Measurements from ENCODE around the gene PARP8. TPM values are rescaled to one million over a fixed set of nuclear protein-coding genes. Genes with fewer than 3 reads are reported as not detected.

PARP8 gene
- total RNA-seq, 4 donors from 2014 or later: 3.6 to 26.0 (median 6.1) TPM

GRCh38 chr5:50824109-50824508 lies 157.7 kb downstream of the PARP8 start:
- H3K36me3 ChIP-seq: peaks cover 0 to 8% (median 0%) of the 10 kb centered on the region in 4 donors

DNA sequence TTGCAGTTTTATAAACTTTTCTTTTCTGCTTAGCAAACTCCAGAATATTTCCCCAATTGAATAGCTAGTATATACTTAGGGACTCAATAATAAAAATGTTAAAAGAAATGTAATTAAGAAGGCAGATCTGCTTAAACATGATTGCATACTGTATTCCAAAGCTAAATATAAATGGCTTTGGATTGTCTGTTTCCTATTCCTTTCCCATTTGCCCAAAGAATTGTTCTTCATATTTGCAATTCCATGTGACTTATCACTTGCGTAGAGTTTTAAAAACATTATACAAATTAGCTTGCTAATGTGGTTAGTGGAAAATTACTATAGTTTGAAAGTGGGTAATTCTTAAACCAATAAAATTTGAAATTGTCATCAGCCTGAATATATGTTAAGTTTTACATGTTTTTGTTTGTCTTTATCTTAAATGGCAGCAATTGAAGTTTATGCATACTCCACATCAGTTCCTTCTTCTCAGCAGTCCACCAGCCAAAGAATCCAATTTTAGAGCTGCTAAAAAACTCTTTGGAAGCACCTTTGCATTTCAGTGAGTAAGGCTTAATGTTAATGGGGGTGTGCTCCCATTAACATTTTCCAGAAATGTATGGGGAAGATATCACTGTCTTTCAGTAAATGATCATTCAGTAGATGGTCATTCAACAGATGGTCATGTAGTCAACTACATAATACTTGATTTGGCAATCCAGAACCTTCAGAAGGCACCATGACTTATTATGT lies 161.2 kb downstream of the PARP8 start:
- H3K27ac ChIP-seq: no peak overlapping the region
- no peak for DNase-seq
- H3K27me3 ChIP-seq: no peaks in the 10 kb centered on the region
- no peaks in the 10 kb centered on the region for H3K9me3 ChIP-seq
- no peaks in the 10 kb centered on the region for H3K4me1 ChIP-seq
- 96% methylated on average over 1 of the region's 1 CpG for WGBS, 2 donors (ENCODE audit: low coverage in 1 of 2)
- in situ Hi-C loops (cut with MboI; ENCODE audit: low pct_ligation_motif_present in 1 of 4, low pct_unique_long_range_greater_than_20kb in 1 of 4, low sequenced_read_pairs in 3 of 4): no loop called here
- H3K4me3 ChIP-seq: no peak overlapping the region
- TF ChIP-seq EP300 (IDR thresholded peaks at IDR 0.05; ENCODE audit: low read depth): no peak
- peaks cover 0 to 8% (median 0%) of the 10 kb centered on the region in 4 donors for H3K36me3 ChIP-seq
- intact Hi-C loops (cut with DNase I; ENCODE audit: low total_unique reads): no loop called here

More at GRCh38 chr5:50824109-50824508, 157.7 kb downstream of the PARP8 start:
- intact Hi-C loops (cut with DNase I; ENCODE audit: low total_unique reads) (no loop called here), in situ Hi-C loops (cut with MboI; ENCODE audit: low pct_ligation_motif_present in 1 of 4, low pct_unique_long_range_greater_than_20kb in 1 of 4, low sequenced_read_pairs in 3 of 4) (no loop called here)
- H3K27me3 ChIP-seq: no peaks in the 10 kb centered on the region
- no peak overlapping the region for H3K4me3 ChIP-seq
- no peak overlapping the region for H3K27ac ChIP-seq
- TF ChIP-seq EP300 (IDR thresholded peaks at IDR 0.05; ENCODE audit: low read depth) (no peak), POLR2A (IDR thresholded peaks at IDR 0.05) (no peak), POLR2AphosphoS5 (IDR thresholded peaks at IDR 0.05) (no peak)
- TF ChIP-seq, protein P1, sequence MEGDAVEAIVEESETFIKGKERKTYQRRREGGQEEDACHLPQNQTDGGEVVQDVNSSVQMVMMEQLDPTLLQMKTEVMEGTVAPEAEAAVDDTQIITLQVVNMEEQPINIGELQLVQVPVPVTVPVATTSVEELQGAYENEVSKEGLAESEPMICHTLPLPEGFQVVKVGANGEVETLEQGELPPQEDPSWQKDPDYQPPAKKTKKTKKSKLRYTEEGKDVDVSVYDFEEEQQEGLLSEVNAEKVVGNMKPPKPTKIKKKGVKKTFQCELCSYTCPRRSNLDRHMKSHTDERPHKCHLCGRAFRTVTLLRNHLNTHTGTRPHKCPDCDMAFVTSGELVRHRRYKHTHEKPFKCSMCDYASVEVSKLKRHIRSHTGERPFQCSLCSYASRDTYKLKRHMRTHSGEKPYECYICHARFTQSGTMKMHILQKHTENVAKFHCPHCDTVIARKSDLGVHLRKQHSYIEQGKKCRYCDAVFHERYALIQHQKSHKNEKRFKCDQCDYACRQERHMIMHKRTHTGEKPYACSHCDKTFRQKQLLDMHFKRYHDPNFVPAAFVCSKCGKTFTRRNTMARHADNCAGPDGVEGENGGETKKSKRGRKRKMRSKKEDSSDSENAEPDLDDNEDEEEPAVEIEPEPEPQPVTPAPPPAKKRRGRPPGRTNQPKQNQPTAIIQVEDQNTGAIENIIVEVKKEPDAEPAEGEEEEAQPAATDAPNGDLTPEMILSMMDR (IDR thresholded peaks at IDR 0.05): no peak
- no peak for DNase-seq
- 92 to 94% methylated on average over 2 of the region's 2 CpGs for WGBS, 2 donors (ENCODE audit: low coverage in 1 of 2)
- no peaks in the 10 kb centered on the region for H3K9me3 ChIP-seq
- no peaks in the 10 kb centered on the region for H3K4me1 ChIP-seq

- DNase-seq: no peak
- TF ChIP-seq EP300 (IDR thresholded peaks at IDR 0.05; ENCODE audit: low read depth) (no peak), POLR2A (IDR thresholded peaks at IDR 0.05) (no peak)
- TF ChIP-seq, protein P1 (IDR thresholded peaks at IDR 0.05): no peak
- in situ Hi-C loops (cut with MboI; ENCODE audit: low pct_ligation_motif_present in 1 of 4, low pct_unique_long_range_greater_than_20kb in 1 of 4, low sequenced_read_pairs in 3 of 4): no loop called here
- Histone ChIP-seq H3K27ac (no peak overlapping the region), H3K27me3 (no peaks in the 10 kb centered on the region), H3K9me3 (no peaks in the 10 kb centered on the region), H3K36me3 (peaks cover 0 to 8% (median 0%) of the 10 kb centered on the region in 4 donors), H3K4me3 (no peak overlapping the region), H3K4me1 (no peaks in the 10 kb centered on the region)
- WGBS, 2 donors (ENCODE audit: low coverage in 1 of 2): 82 to 94% methylated on average over 1 of the region's 1 CpG
- intact Hi-C loops (cut with DNase I; ENCODE audit: low total_unique reads): no loop called here
These were observed 162.6 kb downstream of the PARP8 start for GRCh38 chr5:50829023-50829422.

DNA sequence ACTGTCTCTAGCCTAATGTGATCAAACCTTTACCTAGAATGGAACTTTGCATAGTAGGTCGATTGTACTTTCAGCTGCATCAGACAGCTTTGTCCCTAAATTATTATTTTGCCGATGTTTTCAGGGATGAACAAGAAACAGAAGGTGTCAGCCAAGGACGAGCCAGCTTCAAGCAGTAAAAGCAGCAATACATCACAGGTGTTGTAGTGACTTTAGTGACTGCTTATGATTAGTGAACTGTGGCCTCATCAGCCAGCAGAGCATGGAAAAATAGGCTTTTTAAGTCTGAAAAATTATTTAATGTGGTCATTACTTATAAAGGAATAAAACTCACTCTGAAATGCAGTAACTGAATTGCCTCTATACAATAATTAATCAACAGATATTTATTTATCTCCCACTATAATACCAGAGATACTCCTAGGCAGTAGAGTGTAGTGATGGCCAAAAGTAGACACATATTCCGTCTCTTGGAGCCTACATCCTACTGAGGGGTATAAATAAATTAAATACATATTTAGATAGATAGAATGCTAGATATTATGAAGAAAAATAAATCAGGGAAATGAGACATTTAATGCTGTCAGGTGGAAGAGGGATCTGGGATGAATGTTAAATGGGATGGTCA lies 166.3 kb downstream of the PARP8 start:
- TF ChIP-seq POLR2AphosphoS5 (IDR thresholded peaks at IDR 0.05) (no peak), EP300 (IDR thresholded peaks at IDR 0.05; ENCODE audit: low read depth) (no peak), POLR2A (IDR thresholded peaks at IDR 0.05) (no peak)
- TF ChIP-seq, protein P1 (IDR thresholded peaks at IDR 0.05): no peak
- Histone ChIP-seq H3K4me3 (no peak overlapping the region), H3K36me3 (peaks cover 0 to 8% (median 0%) of the 10 kb centered on the region in 4 donors), H3K27me3 (no peaks in the 10 kb centered on the region), H3K27ac (no peak overlapping the region), H3K4me1 (no peaks in the 10 kb centered on the region), H3K9me3 (no peaks in the 10 kb centered on the region)
- in situ Hi-C loops (cut with MboI; ENCODE audit: low pct_ligation_motif_present in 1 of 4, low pct_unique_long_range_greater_than_20kb in 1 of 4, low sequenced_read_pairs in 3 of 4): no loop called here
- no peak for DNase-seq
- 76 to 100% methylated on average over 1 to 4 of the region's 4 CpGs for WGBS, 2 donors (ENCODE audit: low coverage in 1 of 2)
- intact Hi-C loops (cut with DNase I; ENCODE audit: low total_unique reads): no loop called here
